Measurements from ENCODE around the gene NGF. TPM values are rescaled to one million over a fixed set of nuclear protein-coding genes. Genes with fewer than 3 reads are reported as not detected.

The NGF gene
- total RNA-seq, 4 donors from 2014 or later, result 2.3 to 19.2 (median 10.2) TPM

- DNase-seq (ENCODE audit: low spot score) (no peak), ATAC-seq (ENCODE audit: low FRiP score) (no peak)
- TF ChIP-seq, protein P1, sequence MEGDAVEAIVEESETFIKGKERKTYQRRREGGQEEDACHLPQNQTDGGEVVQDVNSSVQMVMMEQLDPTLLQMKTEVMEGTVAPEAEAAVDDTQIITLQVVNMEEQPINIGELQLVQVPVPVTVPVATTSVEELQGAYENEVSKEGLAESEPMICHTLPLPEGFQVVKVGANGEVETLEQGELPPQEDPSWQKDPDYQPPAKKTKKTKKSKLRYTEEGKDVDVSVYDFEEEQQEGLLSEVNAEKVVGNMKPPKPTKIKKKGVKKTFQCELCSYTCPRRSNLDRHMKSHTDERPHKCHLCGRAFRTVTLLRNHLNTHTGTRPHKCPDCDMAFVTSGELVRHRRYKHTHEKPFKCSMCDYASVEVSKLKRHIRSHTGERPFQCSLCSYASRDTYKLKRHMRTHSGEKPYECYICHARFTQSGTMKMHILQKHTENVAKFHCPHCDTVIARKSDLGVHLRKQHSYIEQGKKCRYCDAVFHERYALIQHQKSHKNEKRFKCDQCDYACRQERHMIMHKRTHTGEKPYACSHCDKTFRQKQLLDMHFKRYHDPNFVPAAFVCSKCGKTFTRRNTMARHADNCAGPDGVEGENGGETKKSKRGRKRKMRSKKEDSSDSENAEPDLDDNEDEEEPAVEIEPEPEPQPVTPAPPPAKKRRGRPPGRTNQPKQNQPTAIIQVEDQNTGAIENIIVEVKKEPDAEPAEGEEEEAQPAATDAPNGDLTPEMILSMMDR (IDR thresholded peaks at IDR 0.05), result no peak
These were observed 1.3 kb downstream of the NGF start for GRCh38 chr1:115336741-115337140.

- TF ChIP-seq, protein P1 (IDR thresholded peaks at IDR 0.05), result no peak
- DNase-seq (ENCODE audit: low spot score), result no peak
- peak; percentile 65 for ATAC-seq (ENCODE audit: low FRiP score)
These were observed 5.0 kb downstream of the NGF start for GRCh38 chr1:115332813-115333608.

- TF ChIP-seq, protein P1 (IDR thresholded peaks at IDR 0.05), result no peak
- no peak for ATAC-seq (ENCODE audit: low FRiP score)
- no peak for DNase-seq (ENCODE audit: low spot score)
These were observed 6.3 kb downstream of the NGF start for GRCh38 chr1:115331558-115332331.

DNA sequence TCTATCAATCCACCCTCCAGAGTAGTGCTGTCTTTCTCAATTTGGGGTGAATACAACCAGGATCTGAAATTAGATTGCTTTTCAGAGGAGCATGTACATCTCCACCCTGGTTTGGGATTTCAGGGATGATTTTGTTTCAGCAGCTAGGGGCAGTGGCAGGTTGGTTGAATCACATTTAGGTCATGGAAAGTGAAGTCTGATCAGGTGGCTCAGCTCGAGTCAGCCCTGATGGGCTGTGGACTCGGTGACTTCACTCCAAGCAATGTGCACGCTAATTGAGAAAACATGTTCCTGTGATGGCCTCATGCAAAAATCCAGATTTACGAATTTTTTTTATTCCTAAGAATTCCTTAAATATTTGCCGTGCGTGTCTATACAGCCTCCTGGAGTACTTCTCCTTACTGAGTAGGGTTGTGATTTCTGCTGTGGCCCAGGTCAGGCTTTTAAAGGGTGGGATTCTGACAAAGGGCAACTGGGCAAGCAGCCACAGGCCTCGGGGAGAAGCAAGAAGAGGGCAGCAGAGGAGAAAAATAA lies 7.5 kb downstream of the NGF start:
- peak; percentile 53 for ATAC-seq (ENCODE audit: low FRiP score)
- TF ChIP-seq, protein P1 (IDR thresholded peaks at IDR 0.05), result no peak
- no peak for DNase-seq (ENCODE audit: low spot score)

DNA sequence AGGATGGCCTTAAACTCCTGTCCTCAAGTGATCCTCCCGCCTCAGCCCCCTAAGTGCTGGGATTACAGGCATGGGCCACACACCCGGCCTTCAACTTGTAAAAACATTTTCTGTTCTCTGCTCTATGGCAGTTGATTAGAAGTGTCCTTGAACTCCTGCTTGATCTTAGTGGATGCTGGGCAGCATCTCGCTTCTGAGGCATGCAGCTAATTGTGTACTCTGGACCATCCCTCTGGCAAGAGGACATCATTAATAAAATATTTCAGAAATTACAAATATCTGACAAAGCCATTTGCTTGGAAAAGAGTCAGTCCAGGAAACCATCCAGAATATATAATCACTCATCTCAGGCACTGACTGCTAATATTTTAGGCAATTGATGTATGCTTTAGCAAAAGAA lies 8.1 kb downstream of the NGF start:
- TF ChIP-seq, protein P1 (IDR thresholded peaks at IDR 0.05), result no peak
- DNase-seq (ENCODE audit: low spot score), result no peak
- no peak for ATAC-seq (ENCODE audit: low FRiP score)

- TF ChIP-seq, protein P1 (IDR thresholded peaks at IDR 0.05), result no peak
- ATAC-seq (ENCODE audit: low FRiP score) (no peak), DNase-seq (ENCODE audit: low spot score) (no peak)
These were observed 10.8 kb downstream of the NGF start for GRCh38 chr1:115327270-115327669.
